Measurements from ENCODE around the gene DHX34. TPM values are rescaled to one million over a fixed set of nuclear protein-coding genes. Genes with fewer than 3 reads are reported as not detected.

Gene DHX34
- total and polyA plus RNA-seq, 7 donors, result 7.5 to 30.6 (median 10.0) TPM

DNA sequence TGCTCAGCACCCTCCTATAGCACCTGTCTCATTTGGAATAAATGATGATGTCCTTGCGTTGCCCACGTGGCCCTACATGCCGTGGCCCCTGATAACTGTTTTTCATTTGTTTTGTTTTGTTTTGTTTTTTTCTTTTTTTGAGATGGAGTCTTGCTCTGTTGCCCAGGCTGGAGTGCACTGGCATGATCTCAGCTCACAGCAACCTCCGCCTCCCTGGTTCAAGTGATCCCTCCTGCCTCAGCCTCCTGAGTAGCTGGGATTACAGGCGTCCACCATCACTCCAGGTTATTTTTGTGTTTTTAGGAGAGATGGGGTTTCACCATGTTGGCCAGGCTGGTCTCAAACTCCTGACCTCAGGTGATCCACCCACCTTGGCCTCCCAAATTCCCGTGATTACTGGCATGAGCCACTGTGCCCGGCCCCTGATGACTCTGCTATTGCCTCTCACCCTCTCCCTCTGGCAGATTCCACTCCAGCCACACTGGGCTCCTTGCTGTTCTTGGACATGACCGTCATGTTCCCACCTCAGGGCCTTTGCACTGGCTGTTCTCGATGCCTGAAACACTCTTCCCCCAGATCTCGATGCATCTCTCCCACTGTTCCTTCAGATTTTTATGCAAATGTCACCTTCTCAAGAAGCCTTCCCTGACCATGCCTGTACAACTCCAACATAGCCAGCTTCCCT is 9.8 kb upstream of the DHX34 start:
- intact Hi-C loops (cut with DNase I), result no loop called here
- H3K36me3 ChIP-seq (ENCODE audit: insufficient read depth in 1 of 2, low read depth in 1 of 2), result no peaks in the 10 kb centered on the region
- WGBS, 3 donors, result 68 to 72% (median 70%) methylated on average over 10 of the region's 10 CpGs
- no peaks in the 10 kb centered on the region for H3K4me1 ChIP-seq
- H3K9me3 ChIP-seq, result no peaks in the 10 kb centered on the region
- TF ChIP-seq, protein P1, sequence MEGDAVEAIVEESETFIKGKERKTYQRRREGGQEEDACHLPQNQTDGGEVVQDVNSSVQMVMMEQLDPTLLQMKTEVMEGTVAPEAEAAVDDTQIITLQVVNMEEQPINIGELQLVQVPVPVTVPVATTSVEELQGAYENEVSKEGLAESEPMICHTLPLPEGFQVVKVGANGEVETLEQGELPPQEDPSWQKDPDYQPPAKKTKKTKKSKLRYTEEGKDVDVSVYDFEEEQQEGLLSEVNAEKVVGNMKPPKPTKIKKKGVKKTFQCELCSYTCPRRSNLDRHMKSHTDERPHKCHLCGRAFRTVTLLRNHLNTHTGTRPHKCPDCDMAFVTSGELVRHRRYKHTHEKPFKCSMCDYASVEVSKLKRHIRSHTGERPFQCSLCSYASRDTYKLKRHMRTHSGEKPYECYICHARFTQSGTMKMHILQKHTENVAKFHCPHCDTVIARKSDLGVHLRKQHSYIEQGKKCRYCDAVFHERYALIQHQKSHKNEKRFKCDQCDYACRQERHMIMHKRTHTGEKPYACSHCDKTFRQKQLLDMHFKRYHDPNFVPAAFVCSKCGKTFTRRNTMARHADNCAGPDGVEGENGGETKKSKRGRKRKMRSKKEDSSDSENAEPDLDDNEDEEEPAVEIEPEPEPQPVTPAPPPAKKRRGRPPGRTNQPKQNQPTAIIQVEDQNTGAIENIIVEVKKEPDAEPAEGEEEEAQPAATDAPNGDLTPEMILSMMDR (IDR thresholded peaks at IDR 0.05), result no peak
- no peak overlapping the region for H3K27ac ChIP-seq
- H3K27me3 ChIP-seq (ENCODE audit: insufficient read depth in 3 of 3, low read length in 2 of 3), result peaks cover 0 to 5% (median 3%) of the 10 kb centered on the region in 3 donors
- ATAC-seq (no peak), DNase-seq (no peak)
- no peak overlapping the region for H3K4me3 ChIP-seq

DNA sequence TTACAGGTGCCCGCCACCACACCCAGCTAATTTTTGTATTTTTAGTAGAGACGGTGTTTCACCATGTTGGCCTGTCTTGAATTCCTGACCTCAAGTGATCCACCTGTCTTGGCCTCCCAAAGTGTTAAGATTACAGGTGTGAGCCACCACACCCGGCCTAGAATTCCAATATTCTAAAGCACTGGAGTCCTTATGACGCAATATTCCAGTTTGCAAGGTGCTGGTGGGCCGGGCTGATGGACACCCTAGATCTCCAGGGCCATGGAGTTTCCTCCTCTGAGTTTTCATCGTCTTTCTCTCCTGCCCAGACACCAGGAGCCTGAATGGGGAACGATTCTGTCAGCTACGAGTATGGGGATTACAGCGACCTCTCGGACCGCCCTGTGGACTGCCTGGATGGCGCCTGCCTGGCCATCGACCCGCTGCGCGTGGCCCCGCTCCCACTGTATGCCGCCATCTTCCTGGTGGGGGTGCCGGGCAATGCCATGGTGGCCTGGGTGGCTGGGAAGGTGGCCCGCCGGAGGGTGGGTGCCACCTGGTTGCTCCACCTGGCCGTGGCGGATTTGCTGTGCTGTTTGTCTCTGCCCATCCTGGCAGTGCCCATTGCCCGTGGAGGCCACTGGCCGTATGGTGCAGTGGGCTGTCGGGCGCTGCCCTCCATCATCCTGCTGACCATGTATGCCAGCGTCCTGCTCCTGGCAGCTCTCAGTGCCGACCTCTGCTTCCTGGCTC is 8.5 kb upstream of the DHX34 start:
- ATAC-seq (no peak), DNase-seq (no peak)
- Histone ChIP-seq H3K27me3 (ENCODE audit: insufficient read depth in 3 of 3, low read length in 2 of 3) (peaks cover 0 to 3% (median 0%) of the 10 kb centered on the region in 3 donors), H3K36me3 (ENCODE audit: insufficient read depth in 1 of 2, low read depth in 1 of 2) (no peaks in the 10 kb centered on the region), H3K27ac (no peak overlapping the region), H3K4me1 (no peaks in the 10 kb centered on the region), H3K9me3 (no peaks in the 10 kb centered on the region), H3K4me3 (no peak overlapping the region)
- 89 to 93% (median 93%) methylated on average over 25 to 29 of the region's 29 CpGs for WGBS, 3 donors
- TF ChIP-seq, protein P1 (IDR thresholded peaks at IDR 0.05), result no peak
- intact Hi-C loops (cut with DNase I), result no loop called here

DNA sequence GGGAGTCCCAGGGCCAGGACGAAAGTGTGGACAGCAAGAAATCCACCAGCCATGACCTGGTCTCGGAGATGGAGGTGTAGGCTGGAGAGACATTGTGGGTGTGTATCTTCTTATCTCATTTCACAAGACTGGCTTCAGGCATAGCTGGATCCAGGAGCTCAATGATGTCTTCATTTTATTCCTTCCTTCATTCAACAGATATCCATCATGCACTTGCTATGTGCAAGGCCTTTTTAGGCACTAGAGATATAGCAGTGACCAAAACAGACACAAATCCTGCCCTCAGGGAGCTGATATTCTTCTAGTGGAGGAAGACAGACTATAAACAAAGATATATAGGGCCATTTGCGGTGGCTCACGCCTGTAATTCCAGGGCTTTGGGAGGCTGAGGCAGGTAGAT is 7.4 kb upstream of the DHX34 start:
- no peak overlapping the region for H3K27ac ChIP-seq
- H3K4me3 ChIP-seq, result no peak overlapping the region
- no peaks in the 10 kb centered on the region for H3K36me3 ChIP-seq (ENCODE audit: insufficient read depth in 1 of 2, low read depth in 1 of 2)
- no peaks in the 10 kb centered on the region for H3K9me3 ChIP-seq
- intact Hi-C loops (cut with DNase I), result no loop called here
- DNase-seq (no peak), ATAC-seq (no peak)
- TF ChIP-seq, protein P1 (IDR thresholded peaks at IDR 0.05), result no peak
- H3K4me1 ChIP-seq, result no peaks in the 10 kb centered on the region
- 87 to 92% (median 87%) methylated on average over 4 of the region's 4 CpGs for WGBS, 3 donors
- H3K27me3 ChIP-seq (ENCODE audit: insufficient read depth in 3 of 3, low read length in 2 of 3), result peaks cover 0 to 3% (median 0%) of the 10 kb centered on the region in 3 donors

DNA sequence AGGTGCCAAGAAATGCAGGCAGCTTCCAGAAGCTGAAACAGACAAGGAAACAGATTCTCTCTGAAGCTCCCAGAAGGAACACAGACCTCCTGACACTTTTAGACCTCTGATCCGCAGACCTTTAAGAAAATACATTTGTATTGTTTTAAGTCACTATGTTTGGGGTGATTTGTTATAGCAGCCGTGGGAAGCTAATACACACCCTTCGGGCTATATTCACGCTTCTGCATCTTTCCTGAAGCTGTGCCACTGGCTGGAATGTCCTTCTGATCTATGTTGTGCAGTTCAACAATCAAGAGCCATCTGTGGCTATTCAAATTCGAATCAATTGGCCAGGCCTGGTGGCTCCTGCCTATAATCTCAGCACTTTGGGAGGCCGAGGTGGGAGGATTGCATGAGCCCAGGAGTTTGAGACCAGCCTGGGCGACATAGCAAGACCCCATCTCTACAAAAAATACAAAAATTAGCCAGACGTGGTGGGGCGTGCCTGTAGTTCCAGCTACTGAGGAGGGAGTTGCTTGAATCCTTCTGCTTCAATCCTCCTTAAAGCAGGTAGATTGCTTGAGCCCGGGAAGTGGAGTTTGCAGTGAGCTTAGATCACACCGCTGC is 5.8 kb upstream of the DHX34 start:
- intact Hi-C loops (cut with DNase I), result no loop called here
- no peak for ATAC-seq
- no peaks in the 10 kb centered on the region for H3K36me3 ChIP-seq (ENCODE audit: insufficient read depth in 1 of 2, low read depth in 1 of 2)
- TF ChIP-seq, protein P1 (IDR thresholded peaks at IDR 0.05), result no peak
- no peak for DNase-seq
- H3K4me3 ChIP-seq, result no peak overlapping the region
- WGBS, 3 donors, result 79 to 81% (median 80%) methylated on average over 11 of the region's 11 CpGs
- H3K27ac ChIP-seq, result no peak overlapping the region
- no peaks in the 10 kb centered on the region for H3K9me3 ChIP-seq
- no peaks in the 10 kb centered on the region for H3K4me1 ChIP-seq
- H3K27me3 ChIP-seq (ENCODE audit: insufficient read depth in 3 of 3, low read length in 2 of 3), result peaks cover 0 to 3% (median 0%) of the 10 kb centered on the region in 3 donors
